Ascending aorta (tissue), 2 donors: ENCODE results near the gene PDLIM5. TPM values are rescaled to one million over a fixed set of nuclear protein-coding genes. Genes with fewer than 3 reads are reported as not detected.
A peak's percentile ranks its signal among the peaks of the same experiment; 100 is the strongest.

Experiments used
- DNase-seq, 2 donors: peaks; one replicate each; pipeline ENCODE4 v3.0.0-alpha.2; 2019; ENCODE audit warnings: low spot score in 2 of 2
- H3K27ac ChIP-seq, 2 donors: fragments of 200-600 bp; sonication (generic); one replicate each; pipeline ENCODE4 v1.5.1; 2016 to 2017; ENCODE audit warnings: mild to moderate bottlenecking in 1 of 2
- H3K27me3 ChIP-seq: fragments of 200-600 bp; sonication (generic); one replicate; pipeline ENCODE4 v1.5.1; 2017
- H3K36me3 ChIP-seq, 2 donors: fragments of 200-600 bp; sonication (generic); one replicate each; pipeline ENCODE4 v1.5.1; 2016
- H3K4me1 ChIP-seq, 2 donors: fragments of 200-600 bp; sonication (generic); one replicate each; pipeline ENCODE4 v1.5.1; 2016 to 2017; ENCODE audit warnings: mild to moderate bottlenecking in 1 of 2
- H3K4me3 ChIP-seq, 2 donors: fragments of 200-600 bp; sonication (generic); one replicate each; pipeline ENCODE4 v1.5.1; 2016 to 2017; ENCODE audit warnings: mild to moderate bottlenecking in 1 of 2
- H3K9me3 ChIP-seq, 2 donors: fragments of 200-600 bp; sonication (generic); one replicate each; pipeline ENCODE4 v1.5.1; 2016
- CTCF ChIP-seq, 3 experiments: fragments of 200-600 bp in 2 of 3; fragments of 450-650 bp in 1 of 3; sonication (generic) in 2 of 3; IDR thresholded peaks; one replicate each; pipeline ENCODE4 v1.5.1; 2016 to 2019; ENCODE audit warnings: antibody characterized with exemption in 3 of 3, mild to moderate bottlenecking in 1 of 3, moderate library complexity in 1 of 3
- intact Hi-C: fragments of 100-400 bp; cut with DNase I; formaldehyde crosslinking; loops from one replicate; pipeline ENCODE4 v1.15.1; 2023
- total RNA-seq: library from RNA; depleted of rRNA; stranded (reverse); fragments of >200 nt; gene quantifications from one replicate; pipeline ENCODE4 v1.1.0, GENCODE V29; 2016

PDLIM5 gene
- total RNA-seq, 1 donor from 2014 or later, result 103 TPM

- peaks cover 15 to 34% of the 10 kb centered on the region in 2 donors for H3K36me3 ChIP-seq
- TF ChIP-seq CTCF (IDR thresholded peaks at IDR 0.05), result no peak
- intact Hi-C loops, result no loop called here
- H3K27ac ChIP-seq, result peak overlapping the region in 1 of 2 donors; percentile 26
- no peaks in the 10 kb centered on the region for H3K27me3 ChIP-seq
- H3K4me1 ChIP-seq, result peaks cover 0 to 10% of the 10 kb centered on the region in 2 donors
- no peak for DNase-seq
- no peaks in the 10 kb centered on the region for H3K9me3 ChIP-seq
- H3K4me3 ChIP-seq, result no peak overlapping the region
These were observed 197.8 kb downstream of the PDLIM5 start for GRCh38 chr4:94649381-94650133.

DNA sequence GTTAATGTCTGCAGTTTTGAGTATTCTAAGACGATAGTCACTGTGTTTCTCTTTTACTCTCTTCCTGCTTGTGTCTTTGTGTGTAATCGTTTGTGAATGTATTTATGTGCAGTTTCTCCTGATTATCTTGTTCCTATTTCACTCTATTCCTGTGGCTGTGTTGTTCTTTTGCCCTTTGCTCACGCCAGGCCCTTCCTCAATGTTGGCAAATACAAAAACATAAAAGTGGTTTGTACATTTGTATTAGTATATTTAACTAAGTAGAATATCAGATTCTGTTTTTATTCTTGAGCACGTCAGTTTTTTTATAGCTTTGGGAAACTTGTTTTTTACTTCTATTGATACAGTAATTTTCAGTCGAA lies 198.4 kb downstream of the PDLIM5 start:
- no peaks in the 10 kb centered on the region for H3K9me3 ChIP-seq
- intact Hi-C loops, result no loop called here
- no peak for TF ChIP-seq CTCF (IDR thresholded peaks at IDR 0.05)

GRCh38 chr4:94650690-94651089 lies 198.9 kb downstream of the PDLIM5 start:
- H3K4me1 ChIP-seq, result peaks cover 0 to 10% of the 10 kb centered on the region in 2 donors
- H3K4me3 ChIP-seq, result no peak overlapping the region
- DNase-seq, result no peak
- H3K36me3 ChIP-seq, result peaks cover 11 to 24% of the 10 kb centered on the region in 2 donors
- intact Hi-C loops, result no loop called here
- H3K9me3 ChIP-seq, result no peaks in the 10 kb centered on the region
- H3K27me3 ChIP-seq, result no peaks in the 10 kb centered on the region
- H3K27ac ChIP-seq, result peak overlapping the region; percentile 26 to 50
- no peak for TF ChIP-seq CTCF (IDR thresholded peaks at IDR 0.05)

More for the DNA sequence above, 198.4 kb downstream of the PDLIM5 start:
- H3K27me3 ChIP-seq, result no peaks in the 10 kb centered on the region
- peak overlapping the region; percentile 26 to 50 for H3K27ac ChIP-seq
- H3K36me3 ChIP-seq, result peaks cover 12 to 28% of the 10 kb centered on the region in 2 donors
- no peak overlapping the region for H3K4me3 ChIP-seq
- DNase-seq, result no peak
- peaks cover 0 to 10% of the 10 kb centered on the region in 2 donors for H3K4me1 ChIP-seq

- TF ChIP-seq CTCF (IDR thresholded peaks at IDR 0.05), result no peak
- H3K36me3 ChIP-seq, result peaks cover 2 to 29% of the 10 kb centered on the region in 2 donors
- peaks cover 0 to 10% of the 10 kb centered on the region in 2 donors for H3K4me1 ChIP-seq
- no peak for DNase-seq
- no peaks in the 10 kb centered on the region for H3K27me3 ChIP-seq
- H3K9me3 ChIP-seq, result no peaks in the 10 kb centered on the region
- intact Hi-C loops, result no loop called here
- peak overlapping the region; percentile 9 to 21 for H3K27ac ChIP-seq
- no peak overlapping the region for H3K4me3 ChIP-seq
These were observed 201.4 kb downstream of the PDLIM5 start for GRCh38 chr4:94653095-94653649.

DNA sequence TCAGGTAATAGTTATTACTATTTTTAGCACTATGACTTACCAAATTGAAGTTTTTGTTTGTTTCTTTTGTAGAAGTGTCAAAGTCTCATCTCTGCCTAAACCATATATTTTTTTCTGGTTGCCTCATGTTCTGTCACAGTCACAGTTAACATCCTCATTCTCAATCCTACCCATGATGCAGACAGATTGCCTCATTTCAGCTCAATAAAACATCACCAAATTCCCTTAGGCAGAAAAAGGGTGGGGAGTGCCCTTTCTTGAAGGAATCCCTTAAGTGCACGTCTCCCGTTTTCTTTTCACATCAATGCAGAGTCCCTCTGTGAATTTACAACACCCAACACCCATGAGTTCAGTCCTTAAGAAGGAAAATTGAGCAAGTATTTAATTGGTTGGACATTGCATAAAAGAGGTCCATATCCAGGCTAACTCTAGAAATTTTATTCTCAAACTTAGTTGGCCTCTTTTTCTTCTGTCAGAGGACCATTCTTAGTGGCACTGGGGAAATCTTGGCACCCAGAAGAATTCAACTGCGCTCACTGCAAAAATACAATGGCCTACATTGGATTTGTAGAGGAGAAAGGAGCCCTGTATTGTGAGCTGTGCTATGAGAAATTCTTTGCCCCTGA lies 202.4 kb downstream of the PDLIM5 start:
- no peak for TF ChIP-seq CTCF (IDR thresholded peaks at IDR 0.05)
- peak overlapping the region in 1 of 2 donors; percentile 39 for H3K27ac ChIP-seq
- peaks cover 0 to 10% of the 10 kb centered on the region in 2 donors for H3K4me1 ChIP-seq
- H3K4me3 ChIP-seq, result peak overlapping the region in 1 of 2 donors; percentile 18
- no peaks in the 10 kb centered on the region for H3K27me3 ChIP-seq
- H3K9me3 ChIP-seq, result no peaks in the 10 kb centered on the region
- H3K36me3 ChIP-seq, result peaks cover 8 to 28% of the 10 kb centered on the region in 2 donors
- no peak for DNase-seq
- intact Hi-C loops, result no loop called here
